GM19467 (cell line): ENCODE measurements around the gene NTN1.

Experiments used
- ATAC-seq: cut with Tn5 transposase; IDR thresholded peaks from one replicate; pipeline ENCODE4 v1.9.1; 2021; ENCODE audit warnings: mild to moderate bottlenecking, moderate library complexity; ENCODE audit not compliant: unreplicated experiment

Gene NTN1

GRCh38 chr17:9212376-9213302, 191.3 kb downstream of the NTN1 start:
- no peak for ATAC-seq

- no peak for ATAC-seq
These were observed 192.0 kb downstream of the NTN1 start for GRCh38 chr17:9213303-9213640.

GRCh38 chr17:9215465-9215864, 194.2 kb downstream of the NTN1 start:
- ATAC-seq, result no peak

DNA sequence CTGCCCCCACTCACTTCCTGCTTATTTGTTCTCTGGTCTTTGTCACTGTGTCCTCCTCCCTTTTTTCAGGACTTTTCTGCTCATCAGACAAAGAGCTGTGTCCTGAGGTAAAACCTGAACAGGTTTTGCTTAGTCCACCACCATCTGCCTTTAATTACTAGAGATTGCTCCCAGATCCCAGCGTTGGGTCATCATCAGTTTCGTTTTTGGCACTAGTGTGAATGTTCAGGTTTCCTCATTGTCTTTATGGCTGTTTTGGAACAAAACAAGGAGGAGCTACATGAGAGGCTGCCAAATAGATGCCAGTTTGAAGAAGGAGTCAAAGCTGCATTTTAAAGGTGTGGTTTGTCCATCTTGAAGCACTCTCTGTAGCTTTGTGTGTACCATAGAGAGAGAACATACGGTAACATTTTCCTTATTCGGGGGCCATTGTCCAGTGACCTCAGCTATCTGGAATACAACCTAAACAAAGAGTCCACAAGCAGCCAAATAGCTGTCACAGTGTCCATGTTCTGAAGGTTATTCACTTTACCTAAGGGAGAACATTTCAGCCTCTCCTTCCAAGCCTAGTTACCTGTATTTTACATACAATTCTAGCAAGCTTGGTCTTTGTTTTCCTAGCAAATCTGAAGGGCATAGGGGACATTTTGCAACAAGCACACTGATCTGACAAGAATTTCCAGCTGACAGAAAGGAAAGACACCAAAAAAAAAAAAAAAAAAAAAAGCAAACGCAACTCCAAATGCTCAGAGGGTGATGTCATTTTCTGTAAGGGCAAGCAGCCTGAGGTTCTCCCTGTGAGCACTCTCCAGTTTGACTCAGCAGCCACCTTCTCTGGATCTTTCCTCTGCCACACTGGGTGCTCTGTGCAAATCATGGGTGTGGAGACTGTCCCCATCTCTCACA, 196.1 kb downstream of the NTN1 start:
- ATAC-seq, result no peak

GRCh38 chr17:9218064-9218635, 196.8 kb downstream of the NTN1 start:
- ATAC-seq, result no peak

- ATAC-seq, result no peak
These were observed 197.6 kb downstream of the NTN1 start for GRCh38 chr17:9218911-9219310.

- ATAC-seq, result no peak
These were observed 198.5 kb downstream of the NTN1 start for GRCh38 chr17:9219631-9220397.

DNA sequence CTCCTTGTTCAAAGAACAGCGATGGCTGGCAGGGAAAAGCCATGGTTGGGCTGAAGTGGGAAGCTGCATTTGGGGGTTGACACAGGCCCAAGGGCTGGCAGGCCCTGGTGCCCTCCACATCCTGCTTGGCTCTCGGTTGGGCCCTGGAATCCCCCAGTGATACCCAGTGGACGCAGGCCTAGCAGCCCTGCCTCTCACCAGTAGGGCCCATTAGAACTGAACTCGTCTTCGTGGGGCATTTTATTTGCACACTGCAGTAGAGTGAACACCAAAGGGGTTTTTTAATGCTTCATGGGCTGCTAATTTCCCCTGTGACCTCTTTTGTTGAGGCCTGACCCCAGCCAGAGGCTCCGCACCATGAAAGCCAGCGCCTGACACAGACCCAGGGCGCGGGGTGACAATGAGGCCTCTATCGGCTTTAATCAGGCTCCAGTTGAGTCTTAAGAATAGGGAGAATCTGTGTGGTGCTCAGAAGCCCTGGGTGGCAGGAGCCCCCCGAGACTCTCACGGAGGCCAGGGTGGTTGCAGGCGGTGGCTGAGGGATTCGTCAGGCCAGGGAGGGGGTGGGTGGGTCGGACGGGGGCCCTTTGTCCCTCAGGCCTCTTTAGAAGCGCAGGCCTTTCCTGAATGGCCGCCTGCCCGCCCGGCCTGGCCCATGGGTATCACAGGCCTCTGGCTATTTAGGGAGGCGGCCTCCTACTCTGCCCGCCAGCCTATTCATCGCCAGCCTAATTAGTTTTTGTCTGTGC, 199.3 kb downstream of the NTN1 start:
- no peak for ATAC-seq

DNA sequence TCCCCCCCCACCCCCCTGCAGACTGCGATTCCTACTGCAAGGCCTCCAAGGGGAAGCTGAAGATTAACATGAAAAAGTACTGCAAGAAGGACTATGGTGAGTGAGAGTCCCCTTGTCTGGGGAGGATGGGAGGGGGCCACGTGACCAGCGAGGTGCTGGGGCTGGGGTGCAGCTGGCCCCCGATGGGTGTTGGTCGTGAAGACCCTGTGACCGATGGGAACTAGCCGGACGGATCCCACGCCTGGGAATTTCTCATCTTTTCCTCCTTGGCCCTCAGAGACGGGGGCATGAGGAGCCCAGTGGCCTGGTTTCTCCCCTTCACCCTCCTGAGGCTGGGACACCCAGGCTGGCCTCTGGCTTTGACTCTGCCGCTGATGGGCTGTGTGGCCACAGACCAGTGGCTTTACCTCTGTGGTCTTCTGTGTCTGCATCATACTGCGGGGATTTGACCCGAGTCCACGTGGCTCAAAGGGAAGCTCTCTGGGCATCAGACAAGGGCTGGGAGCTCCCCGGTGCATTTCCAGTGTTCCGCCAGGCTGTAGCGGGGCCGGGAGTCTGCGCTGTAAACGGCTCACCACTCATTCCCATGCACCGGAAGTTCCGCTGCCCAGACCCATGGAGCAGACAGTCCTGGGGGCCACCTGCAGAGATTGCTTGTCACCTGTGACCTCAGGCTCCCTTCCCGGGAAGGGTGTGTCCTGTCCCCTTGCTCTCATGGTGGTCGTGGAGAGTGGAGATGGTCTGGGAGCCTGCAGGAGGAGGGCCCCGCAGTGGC, 200.0 kb downstream of the NTN1 start:
- no peak for ATAC-seq

- ATAC-seq, result no peak
These were observed 200.5 kb downstream of the NTN1 start for GRCh38 chr17:9221922-9222180.

- ATAC-seq, result no peak
These were observed 202.2 kb downstream of the NTN1 start for GRCh38 chr17:9223531-9223930.

DNA sequence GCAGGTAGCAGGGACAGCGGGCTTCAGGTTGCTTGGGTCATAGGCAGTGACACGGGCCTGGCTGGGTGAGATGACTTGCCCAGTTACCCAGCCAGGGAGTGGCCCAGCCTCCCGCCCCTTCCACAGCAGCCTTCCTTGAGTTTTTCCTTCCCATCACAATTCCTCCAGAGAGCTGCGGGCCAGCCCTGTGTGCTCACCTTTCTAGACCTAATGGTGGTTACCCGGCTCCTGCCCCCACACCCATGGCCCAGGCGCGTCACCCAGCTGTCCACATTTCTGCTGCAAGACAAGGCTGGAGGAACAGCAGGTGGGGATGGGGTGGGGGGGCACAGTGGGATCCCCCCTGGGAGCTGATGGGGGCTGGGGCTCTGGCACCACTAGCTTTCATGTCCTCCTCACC, 203.2 kb downstream of the NTN1 start:
- no peak for ATAC-seq

DNA sequence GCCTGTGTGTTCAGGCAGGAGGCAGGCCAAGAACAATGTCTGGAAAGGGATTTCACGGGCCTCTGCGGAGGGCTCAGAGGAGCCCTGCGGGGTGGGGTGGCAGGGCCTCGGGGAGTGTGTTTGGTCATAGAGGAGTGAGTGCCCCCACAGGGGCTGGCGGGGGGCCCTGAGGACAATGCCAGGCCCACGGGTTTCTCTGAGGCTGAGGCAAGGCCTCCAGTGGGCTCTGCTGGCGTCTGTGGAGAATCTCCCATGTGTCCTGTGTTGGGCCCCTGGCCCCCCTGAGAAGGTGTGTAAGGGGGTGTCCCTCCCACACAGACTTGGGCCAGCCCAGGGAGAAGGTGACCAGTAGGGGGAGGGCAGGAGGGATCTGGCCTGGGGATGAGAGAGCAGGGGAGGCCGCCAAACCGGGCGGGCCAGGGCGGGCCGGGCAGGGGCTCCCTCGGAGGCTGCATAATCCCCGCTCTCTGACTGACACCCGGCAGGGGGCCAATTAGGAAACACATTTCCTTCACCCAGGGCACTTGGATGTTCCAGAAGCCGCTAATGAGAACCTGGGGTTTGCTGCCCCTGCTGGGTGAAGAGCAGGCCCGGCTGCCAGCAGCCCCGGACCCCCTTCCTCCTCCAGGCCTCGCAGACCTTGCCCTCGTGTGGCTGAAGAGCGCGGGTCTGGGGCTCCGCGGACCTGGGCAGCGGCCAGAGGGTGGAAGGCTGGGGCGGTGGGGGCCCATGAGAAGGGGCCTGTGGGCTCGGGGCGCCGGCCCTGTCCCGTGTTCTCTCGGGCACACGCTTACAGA, 204.2 kb downstream of the NTN1 start:
- no peak for ATAC-seq

DNA sequence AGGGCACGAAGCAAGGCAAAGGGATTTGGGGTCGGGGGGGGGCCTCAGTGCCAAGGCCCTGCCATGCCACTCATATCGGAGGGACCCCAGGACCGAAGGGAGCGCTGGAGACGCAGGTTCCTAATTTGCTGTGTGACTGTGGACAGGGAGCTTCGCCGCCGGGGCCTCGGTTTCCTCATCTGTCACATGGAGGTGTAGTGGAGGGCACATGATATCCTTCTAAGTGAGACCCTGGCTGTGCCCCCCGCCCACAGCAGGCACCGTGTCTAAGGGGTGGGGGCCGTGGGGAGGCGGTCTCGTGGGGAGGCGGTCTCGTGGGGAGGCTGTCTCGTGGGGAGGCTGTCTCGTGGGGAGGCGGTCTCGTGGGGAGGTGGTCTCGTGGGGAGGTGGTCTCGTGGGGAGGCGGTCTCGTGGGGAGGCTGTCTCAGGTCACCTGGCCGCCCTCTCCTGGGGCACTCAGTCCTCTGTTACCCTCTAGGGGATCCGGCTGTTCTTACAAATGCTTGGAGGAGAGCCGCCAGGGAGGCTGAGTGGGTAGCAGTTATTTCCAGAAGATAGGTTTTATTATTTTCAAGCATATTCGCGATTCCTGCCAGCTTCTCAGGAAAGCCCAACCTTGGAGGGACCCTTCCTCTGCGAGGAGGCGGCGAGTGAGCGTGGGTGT, 205.0 kb downstream of the NTN1 start:
- no peak for ATAC-seq

DNA sequence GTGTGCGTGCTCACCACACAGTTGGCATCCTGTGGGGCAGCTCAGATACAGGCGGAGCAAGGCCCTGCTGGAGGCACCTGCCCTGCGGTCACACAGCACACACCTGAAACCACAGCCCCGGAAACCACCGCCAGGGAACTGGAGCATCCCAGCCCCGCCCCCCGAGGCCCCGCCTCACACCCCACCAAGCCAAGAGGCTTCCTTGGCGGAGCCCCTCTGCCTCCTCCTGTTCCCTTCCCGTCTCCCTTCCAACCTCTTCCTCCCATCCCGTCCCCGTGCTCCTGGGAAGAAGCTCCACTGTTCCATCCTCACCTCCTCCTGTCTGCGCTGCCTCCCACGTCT, 205.5 kb downstream of the NTN1 start:
- ATAC-seq, result no peak

GRCh38 chr17:9227819-9228407, 206.6 kb downstream of the NTN1 start:
- no peak for ATAC-seq

GRCh38 chr17:9228408-9229159, 207.3 kb downstream of the NTN1 start:
- no peak for ATAC-seq
